IPS-18c (cell line): ENCODE results near the gene DMRTA2.

Source experiments
- H3K4me3 ChIP-seq: 2 replicates; pipeline ENCODE4 v1.7.0; 2013; ENCODE audit warnings: low read depth, mild to moderate bottlenecking, low read length, moderate library complexity; ENCODE audit not compliant: insufficient read depth
- H3K9me3 ChIP-seq: one replicate; pipeline ENCODE4 v1.6.1; 2013; ENCODE audit warnings: mild to moderate bottlenecking, low read length, moderate library complexity; ENCODE audit not compliant: control insufficient read depth, insufficient read depth

DMRTA2 gene

DNA sequence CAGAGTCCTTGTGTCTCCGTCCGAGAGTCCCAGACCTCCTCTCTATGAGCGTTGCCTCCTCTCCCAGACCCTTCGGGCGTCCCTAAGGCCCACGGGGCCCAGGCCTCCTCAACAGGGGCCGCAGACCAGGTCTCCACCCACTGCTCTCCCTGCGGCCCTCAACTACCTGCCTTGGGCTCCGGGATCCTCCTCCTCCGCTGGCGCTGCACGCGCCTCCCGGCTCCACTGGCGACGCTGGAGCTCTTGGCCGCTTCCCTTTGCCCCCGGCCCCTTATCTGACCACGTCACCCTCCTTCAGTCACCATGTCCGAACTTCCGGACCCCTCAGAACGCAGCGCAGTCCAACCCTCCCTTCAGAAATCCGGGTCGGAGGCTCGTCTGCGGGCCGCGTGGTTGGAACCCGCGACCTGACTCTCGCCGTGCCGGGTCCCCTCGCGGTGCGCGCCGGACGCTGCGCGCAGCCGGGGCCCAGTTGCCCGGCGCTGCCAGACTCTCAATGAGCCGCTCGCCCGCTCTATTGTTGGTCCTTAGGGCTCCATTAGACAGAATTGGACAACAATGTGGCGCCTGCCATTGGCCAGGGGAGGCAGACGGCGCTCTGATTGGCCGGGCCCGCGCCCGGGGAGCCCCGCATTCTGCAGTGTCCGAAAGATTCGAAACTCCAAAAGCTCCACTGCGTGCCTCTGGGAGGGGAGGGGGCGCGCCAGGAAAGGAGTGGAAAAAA lies at the start of gene DMRTA2:
Gene DMRTA2, minus strand, starts transcription at position 498 of the 724 bp plus-strand sequence. CDS start 1,907 bp downstream, outside the sequence.
- Histone ChIP-seq H3K4me3 (peak within 1 kb of the TSS; percentile 60), H3K9me3 (peaks cover 7% of the 10 kb centered on the region)

DNA sequence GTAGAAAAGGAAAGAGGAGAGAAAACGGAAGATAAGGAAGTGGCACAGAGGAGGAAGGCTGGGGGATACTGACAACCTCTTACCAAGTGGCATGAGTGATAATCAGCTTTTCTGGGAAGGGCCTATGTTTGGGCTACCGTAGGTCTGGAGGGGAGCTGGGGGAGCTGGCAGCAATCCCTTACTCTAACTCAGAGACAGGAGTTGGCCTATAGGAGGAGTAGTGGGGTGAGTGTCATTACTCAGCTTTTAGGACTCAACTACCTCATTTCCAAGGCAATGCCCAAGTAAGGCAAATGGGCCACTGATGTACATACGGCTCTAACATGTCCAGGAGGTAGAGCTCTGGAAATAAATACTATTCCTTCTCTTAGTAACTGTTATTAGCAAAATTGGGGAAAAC lies 48.7 kb upstream of the DMRTA2 start:
- H3K9me3 ChIP-seq: no peaks in the 10 kb centered on the region
- H3K4me3 ChIP-seq: no peak overlapping the region

DNA sequence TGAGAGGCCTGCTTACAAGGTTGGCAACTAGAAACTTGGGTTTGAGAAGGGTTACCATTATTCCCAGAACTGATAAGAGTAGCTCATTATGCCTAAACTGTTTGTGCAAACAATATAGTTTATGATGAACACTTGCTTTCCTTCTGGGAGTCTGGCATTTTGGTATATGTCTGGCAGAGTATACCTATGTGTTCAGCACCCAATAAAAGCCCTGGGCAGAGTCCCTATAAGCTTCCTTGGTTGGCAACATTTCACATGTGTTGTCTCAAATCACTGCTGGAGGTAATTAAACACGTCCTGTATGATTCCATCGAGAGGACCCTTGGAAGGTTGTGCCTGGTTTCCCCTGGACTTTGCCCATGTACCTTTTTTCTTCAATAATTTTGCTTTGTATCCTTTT lies 39.7 kb upstream of the DMRTA2 start:
- no peaks in the 10 kb centered on the region for H3K9me3 ChIP-seq

DNA sequence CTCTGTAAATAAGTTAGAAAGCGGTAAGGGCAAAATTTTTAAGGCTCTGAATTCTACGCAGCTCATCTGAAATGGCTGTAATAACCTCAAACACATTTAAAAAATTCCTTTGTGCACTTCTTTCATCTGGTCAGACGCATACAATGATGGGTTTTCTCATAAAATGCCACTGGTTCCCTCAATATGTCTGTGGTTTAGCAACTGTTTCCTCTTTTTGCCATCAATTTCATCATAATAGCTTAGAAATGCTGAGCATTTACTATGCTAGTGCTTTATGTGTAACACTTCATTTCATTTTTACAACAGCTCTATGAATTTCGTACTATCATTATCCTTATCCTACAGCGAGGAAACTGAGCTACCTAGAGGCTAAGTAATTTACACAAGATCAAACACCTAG lies 35.3 kb upstream of the DMRTA2 start:
- Histone ChIP-seq H3K4me3 (no peak overlapping the region), H3K9me3 (no peaks in the 10 kb centered on the region)

More for the DNA sequence above, 39.7 kb upstream of the DMRTA2 start:
- H3K4me3 ChIP-seq: no peak overlapping the region

DNA sequence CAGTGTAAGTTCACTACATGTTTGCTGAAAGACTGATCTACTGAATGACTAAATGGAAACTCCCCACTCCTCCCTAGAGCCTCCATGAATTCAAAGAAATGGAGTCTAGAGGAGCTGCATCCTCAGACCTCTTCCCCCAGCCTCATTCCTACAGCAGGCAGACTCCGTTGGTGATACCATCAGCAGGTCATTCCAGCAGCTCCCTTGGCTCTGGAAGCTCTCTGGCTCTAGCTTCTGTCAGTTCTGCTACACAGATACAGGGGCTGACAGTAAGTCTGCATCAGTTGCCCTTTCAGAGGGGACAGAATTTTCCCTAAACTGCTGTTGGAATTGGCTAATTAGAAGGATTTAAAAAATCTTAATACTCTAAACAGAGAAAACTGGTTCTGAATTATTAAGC lies 31.7 kb upstream of the DMRTA2 start:
- no peak overlapping the region for H3K4me3 ChIP-seq
- no peaks in the 10 kb centered on the region for H3K9me3 ChIP-seq

DNA sequence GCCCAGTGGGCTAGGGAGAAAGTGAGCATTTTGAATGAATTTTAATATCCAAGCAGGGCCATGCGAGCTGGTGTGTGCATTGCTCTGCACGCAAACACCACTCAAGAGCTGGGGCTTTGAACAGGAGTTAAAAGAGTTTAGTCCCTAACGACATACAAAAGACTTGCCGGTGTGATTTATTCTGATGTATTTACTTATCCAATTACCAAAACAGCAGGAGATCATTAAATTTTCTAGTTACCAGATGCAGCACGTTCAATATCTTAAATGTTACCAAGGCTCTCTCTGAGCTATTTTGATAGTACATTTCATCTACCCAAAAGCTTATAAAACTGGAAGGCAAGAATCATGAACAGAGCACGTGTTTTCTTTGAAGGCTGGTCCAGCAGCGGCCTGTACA lies 30.0 kb upstream of the DMRTA2 start:
- H3K9me3 ChIP-seq: no peaks in the 10 kb centered on the region
- no peak overlapping the region for H3K4me3 ChIP-seq

DNA sequence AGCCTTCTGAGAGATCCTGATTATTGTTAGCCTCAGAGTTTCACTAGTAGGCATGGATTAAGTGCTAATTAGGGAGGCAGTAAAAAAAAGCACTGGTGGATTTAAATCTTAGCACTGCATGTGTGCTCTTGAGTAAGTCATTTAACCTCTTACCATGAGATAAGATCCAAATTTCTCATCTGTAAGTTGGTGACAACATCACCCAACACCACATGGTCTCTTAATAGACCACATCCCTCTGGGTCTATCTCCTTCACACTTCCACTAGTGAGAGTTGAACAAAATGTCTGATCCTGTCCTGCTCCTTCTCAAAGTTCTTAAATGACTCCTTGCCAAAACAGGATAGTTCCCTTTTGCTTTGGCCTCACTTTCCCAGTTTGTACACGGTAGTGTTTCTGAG lies 29.5 kb upstream of the DMRTA2 start:
- H3K4me3 ChIP-seq: no peak overlapping the region
- H3K9me3 ChIP-seq: no peaks in the 10 kb centered on the region

DNA sequence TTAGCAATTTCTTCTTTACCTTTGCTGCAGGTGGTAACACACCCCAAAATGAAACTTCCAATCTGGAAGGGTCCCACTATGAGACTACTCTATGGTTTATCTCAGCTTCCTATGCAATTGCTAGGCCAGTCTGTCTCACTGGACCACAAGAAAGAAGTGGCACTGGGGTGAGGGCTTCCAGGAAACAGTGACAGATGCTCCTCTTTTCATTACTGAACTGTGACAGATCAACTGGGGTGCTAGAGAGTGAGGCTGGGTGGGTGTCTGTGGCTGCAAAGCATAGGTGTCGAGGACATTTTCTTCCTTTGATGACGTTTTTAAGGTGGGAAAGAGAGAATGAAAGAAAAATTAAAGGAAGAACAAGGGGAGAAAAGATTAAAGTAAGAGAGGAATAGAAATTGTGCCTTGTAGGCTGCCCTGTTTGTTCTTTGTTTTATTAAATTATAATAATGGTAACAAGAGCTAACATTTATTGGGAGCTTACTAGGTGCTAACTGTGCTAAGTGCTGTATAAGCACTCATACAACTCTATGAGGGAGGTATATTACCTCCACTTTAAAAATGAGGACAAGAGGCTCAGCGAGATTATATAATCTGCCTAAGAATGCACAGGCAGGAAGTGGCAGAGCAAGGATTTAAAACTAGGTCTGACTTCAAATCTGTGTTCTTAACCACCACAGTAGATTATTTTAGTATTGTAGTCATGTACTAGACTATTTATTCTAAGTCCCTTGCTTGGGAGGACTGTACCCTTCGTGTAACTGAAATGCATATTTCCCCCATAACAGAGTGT lies 27.8 kb upstream of the DMRTA2 start:
- H3K9me3 ChIP-seq: no peaks in the 10 kb centered on the region
- H3K4me3 ChIP-seq: no peak overlapping the region

DNA sequence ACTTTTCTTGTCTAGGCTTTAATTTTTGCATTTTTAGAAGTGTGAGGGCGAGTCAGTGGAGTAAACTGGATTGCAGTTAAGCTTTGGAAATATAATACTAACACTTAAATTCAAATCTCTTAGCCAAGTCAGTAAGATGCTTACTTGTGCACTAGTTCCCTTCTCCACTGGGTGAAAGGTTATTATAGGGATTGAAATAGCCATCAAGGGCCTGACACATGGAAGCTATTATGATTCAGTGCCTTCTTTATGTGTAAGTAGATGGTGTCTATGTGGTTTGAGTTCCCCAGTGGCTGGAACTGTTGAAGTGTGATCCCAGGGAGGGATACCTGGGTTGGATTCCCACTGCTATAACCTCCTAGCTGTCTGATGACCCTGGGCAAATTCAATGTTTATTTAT lies 24.7 kb upstream of the DMRTA2 start:
- Histone ChIP-seq H3K4me3 (no peak overlapping the region), H3K9me3 (no peaks in the 10 kb centered on the region)

DNA sequence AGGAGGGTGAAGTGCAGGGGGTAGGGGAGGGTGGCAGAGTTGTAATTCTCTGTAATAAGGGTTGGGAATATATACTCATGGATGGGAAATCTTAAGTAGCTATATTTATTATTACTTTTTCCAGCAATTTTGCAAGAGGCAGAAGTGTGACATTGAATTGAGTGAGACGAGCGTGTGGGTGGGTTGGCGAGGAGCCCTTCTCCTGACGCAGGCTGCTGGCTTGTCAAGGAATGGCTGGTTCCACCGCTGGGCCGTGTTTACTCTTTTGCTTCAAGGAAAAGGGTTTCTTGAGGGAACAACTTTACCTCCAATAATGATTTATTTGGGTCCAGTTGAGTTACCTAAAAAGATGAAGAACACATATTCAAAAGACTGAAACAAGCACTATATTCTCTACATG lies 17.9 kb upstream of the DMRTA2 start:
- H3K9me3 ChIP-seq: no peaks in the 10 kb centered on the region
- H3K4me3 ChIP-seq: no peak overlapping the region

DNA sequence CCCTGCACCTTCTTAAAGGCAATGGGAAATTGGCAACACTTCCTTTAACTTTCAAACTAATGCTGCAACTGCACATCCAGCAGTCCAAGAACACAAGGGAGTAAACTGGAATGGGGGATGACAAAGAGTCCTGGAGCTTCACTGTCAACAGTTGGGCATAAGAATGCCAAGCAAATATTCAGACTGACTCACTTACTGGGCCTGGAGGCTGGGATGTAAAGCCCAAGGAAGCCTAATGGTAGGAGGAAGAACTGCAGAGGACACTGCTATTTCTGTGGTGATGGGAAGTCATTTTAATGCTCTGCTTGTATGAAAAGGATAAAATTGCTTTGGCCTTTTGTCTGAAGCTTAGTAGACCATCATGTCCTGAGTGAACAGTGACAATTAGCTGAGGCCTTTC lies 15.7 kb upstream of the DMRTA2 start:
- Histone ChIP-seq H3K9me3 (no peaks in the 10 kb centered on the region), H3K4me3 (no peak overlapping the region)

DNA sequence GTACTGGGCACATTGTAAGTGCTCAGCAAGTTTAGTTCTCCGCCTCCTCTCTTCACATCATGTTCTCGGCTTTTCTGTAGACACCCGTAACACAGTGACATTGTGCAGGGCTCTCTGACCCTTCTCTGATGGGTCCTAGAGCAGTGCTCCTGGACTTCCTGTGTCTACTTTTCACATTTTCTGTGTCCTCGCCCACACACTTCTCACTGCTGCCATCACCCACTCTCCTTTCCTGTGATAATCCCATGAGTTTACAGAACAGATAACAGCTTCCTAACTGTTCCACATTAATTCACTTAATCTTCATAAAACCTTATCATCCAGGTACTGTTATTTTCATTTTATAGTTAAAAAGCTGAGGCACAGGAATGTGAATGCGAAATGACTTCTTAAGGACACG lies 13.2 kb upstream of the DMRTA2 start:
- Histone ChIP-seq H3K9me3 (no peaks in the 10 kb centered on the region), H3K4me3 (no peak overlapping the region)

DNA sequence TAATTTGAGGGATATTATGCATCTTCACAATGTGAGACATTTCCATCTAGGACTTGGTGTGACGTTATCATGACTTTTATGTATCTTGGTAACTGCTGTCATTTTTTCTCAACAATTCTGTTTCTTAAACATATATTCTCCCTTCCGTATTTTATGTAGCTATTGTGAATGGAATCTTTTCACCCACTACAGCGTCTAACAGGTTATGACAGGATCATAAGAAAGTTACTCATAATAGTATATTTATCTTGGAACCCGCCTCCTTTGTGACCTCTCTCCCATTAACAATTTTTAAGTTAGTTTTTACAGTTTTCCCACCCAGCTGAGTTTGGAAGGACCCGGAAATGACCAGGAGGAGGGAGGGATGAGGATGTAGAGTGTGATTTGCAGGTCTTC lies 6.8 kb upstream of the DMRTA2 start:
- Histone ChIP-seq H3K4me3 (peak overlapping the region; percentile 29; the same call in 1 of the 2 replicates), H3K9me3 (peaks cover 5% of the 10 kb centered on the region)

DNA sequence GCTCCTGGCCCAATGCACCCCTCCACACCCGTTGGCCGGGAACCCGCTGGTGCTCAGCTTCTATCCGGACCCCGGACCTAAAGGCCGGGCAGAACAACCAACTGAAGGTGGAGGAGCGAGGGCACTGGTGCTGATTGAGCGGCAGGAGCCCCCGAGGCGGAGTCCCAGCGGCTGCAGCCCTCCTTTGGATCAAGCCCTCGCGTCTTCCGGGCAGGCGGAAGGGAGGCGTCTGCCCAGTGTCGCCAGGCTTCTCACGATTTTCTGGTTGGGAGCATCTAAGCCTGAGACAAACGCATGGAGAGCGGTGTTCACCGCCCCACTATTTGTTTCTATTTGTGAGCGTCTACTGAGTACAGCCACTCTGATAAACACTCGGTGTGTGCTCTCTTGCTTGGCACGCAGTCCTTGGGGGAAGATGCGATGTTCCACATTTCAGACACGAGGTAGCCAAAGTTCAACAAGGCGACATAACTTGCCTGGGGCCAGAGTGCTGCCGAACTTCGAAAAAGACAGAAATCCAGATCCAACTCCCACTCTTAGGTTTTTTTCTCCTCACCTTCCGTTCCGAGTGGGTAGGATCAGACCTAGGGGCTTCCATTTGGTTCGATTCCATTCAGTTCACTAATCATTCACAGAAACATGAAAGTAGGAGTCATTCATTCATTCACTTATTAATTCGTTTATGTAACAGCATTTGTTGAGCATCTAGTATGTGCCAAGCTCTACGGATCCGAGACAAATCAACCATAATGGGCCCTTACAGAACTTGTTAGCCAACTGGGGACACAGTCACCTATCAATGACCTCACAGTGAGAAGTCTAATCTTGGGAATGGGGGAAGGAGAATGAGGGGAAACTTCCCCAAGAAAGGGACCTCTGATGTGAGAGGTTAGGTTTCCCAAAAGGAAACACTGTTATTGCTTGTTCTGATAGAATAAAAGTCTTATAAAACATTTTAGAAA lies 4.9 kb upstream of the DMRTA2 start:
- peaks cover 5% of the 10 kb centered on the region for H3K9me3 ChIP-seq
- no peak overlapping the region for H3K4me3 ChIP-seq

DNA sequence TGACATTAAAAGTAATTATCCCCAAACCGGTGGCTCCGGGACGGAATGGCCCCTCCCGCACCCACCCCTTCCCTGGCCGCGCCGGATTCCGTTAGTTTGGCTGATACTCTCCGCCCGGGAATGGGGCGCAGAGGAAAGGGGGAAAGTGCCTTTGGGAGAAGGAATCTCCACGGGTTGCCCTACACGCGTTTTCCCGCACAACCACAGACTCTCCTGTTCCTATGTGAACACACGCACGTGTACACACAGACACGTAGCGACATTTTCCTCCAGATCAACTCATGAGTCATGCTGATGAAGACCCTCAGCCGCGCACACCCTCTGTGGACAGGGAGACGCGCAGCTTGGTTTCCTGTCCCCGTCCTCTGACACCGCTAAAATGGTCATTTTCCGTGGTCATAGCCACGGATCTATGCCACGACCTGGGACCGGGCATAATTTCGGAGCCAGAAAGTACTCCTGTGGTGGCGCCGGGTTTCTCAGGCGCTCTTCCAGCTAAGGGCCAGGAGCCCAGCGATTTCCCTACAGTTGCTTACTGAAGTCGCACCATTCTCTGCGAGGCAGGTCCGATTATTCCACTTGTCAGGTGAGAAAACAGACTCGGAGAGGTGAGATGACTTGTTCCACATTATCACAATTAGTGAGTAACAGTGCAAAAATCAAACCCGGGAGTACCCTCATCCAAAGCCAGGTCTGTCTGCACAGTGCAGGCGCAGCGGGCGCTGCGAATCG lies 4.0 kb upstream of the DMRTA2 start:
- H3K4me3 ChIP-seq: no peak overlapping the region
- peaks cover 6% of the 10 kb centered on the region for H3K9me3 ChIP-seq

DNA sequence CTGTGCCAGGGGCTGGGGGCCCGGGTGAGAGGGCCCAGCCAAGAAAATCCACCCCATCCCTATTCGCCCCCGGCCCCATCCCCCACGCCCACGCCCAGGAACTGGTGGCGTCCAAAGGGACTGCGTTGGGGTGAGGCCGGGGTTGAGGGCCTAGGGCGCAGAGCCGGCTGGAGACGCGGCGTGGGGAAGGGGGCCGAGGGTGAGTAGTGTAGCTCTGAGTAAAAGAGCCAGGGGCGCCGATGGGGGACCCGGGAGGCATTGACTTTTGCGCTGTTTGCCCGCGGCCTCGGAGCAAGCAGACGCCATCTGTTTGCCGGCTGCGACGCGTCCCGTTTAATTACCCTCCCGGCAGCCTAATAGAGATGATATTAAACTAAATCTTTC lies 3.5 kb upstream of the DMRTA2 start:
- no peak overlapping the region for H3K4me3 ChIP-seq
- peaks cover 7% of the 10 kb centered on the region for H3K9me3 ChIP-seq

DNA sequence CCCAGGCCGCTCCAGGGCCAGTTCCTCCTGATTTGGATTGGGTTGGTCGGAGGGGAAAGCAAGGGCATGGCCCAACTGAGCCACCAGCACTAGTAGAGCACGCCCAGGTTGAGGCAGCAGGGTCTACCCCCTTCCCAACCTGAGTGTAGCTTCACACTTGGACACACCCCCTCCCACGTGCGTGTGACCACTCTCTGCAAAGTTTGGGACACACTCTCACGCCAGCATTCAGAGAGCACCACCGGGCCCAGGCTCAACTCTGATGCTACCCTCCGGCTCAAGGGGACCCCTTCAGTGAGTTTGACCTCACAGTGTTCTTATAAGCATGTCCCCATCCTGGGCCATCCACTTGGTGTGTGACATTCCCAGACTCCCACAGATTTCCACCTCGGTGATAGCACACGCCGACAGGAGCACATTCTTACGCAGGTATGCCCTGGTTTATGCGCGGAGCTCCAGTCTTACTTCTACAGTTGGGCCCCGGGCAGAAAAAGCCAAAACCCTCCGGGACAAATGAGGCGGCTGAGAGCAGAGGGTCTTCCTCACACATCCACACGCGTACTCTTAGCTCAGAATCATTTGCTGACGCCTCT lies 3.0 kb upstream of the DMRTA2 start:
- no peak overlapping the region for H3K4me3 ChIP-seq
- H3K9me3 ChIP-seq: peaks cover 7% of the 10 kb centered on the region
